ENCODE results near the gene NUP43. TPM values are rescaled to one million over a fixed set of nuclear protein-coding genes. Genes with fewer than 3 reads are reported as not detected.

Gene NUP43
- total and polyA plus RNA-seq, 2 of the 13 experiments (the other 11 are each of a cell fraction or from before 2014, with no cell fraction given): 38.9 to 85.1 TPM

DNA sequence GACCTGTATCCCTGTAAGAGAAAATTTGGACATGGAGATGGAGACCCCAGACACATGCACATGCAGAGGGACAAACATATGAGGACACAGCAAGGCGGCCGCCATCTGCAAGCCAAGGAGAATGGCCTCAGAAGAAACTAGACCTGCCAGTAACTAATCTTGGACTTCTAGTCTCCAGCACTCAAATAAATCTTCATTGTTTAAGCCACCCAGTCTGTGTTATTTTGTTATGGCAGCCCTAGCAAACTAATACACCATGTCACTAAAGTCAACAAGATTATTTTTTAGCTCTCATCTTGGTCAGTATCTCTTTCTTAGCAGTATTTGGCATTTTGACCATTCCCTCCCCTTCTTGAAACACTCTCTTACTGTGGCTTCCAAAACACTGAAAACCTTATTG, 55.1 kb downstream of the NUP43 start:
- CTCF ChIA-PET (ENCODE audit: low intra/inter-chr PET ratio, low total read pairs): no interaction called here
- POLR2A ChIA-PET: no interaction called here
- Histone ChIP-seq H3K4me2 (ENCODE audit: low read depth, low read length) (no peak overlapping the region), H4K20me1 (ENCODE audit: insufficient read depth, low read length) (no peaks in the 10 kb centered on the region), H2AFZ (ENCODE audit: low read length) (no peak overlapping the region), H3K9me3 (ENCODE audit: low read length) (no peaks in the 10 kb centered on the region), H3K36me3 (replicated peaks in 1 of 2; ENCODE audit: control insufficient read depth in 1 of 2, insufficient read depth in 2 of 2, low read length in 2 of 2) (peaks cover 17 to 64% of the 10 kb centered on the region in 2 experiments), H3K27ac (ENCODE audit: extremely low read length, insufficient read depth, low read length) (no peak overlapping the region), H3K4me3 (replicated peaks in 1 of 3; ENCODE audit: insufficient read depth in 1 of 3, low read depth in 2 of 3, low read length in 3 of 3) (no peak overlapping the region), H3K79me2 (ENCODE audit: insufficient read depth, low read length) (peaks cover 3% of the 10 kb centered on the region), H3K9ac (ENCODE audit: insufficient read depth, low read depth, low read length) (no peak overlapping the region), H3K27me3 (ENCODE audit: control insufficient read depth in 1 of 2, insufficient read depth in 2 of 2, low read length in 2 of 2) (no peaks in the 10 kb centered on the region), H3K4me1 (ENCODE audit: insufficient read depth, low read length) (no peaks in the 10 kb centered on the region)
- DNase-seq (ENCODE audit: low spot score) (no peak), FAIRE-seq (no peak), ATAC-seq (no peak)
- intact Hi-C loops (cut with micrococcal nuclease; ENCODE audit: unreplicated experiment) (no loop called here), in situ Hi-C loops (cut with HindIII; ENCODE audit: extremely low pct_ligation_motif_present, low pct_unique_long_range_greater_than_20kb) (no loop called here)
- no TSS peak for BruUV-seq (replicated peaks)
- 95% methylated on average over 2 of the region's 2 CpGs for WGBS (ENCODE audit: low lambda C conversion rate)
- TF ChIP-seq ZBTB7B (CRISPR knock-in tag; IDR thresholded peaks at IDR 0.05) (no peak), RBM22 (optimal IDR thresholded peaks at IDR 0.05; ENCODE audit: low read length) (peak; percentile 57), ZFP41 (CRISPR knock-in tag; IDR thresholded peaks at IDR 0.05; ENCODE audit: borderline replicate concordance) (no peak), ISL2 (CRISPR knock-in tag; IDR thresholded peaks at IDR 0.05) (no peak), ZNF12 (CRISPR knock-in tag; IDR thresholded peaks at IDR 0.05) (peak; percentile 82; the same call in 1 of the 2 replicates)

GRCh38 chr6:149686230-149686629, 60.1 kb downstream of the NUP43 start:
- DNase-seq (ENCODE audit: low spot score): no peak
- Histone ChIP-seq H3K27me3 (ENCODE audit: control insufficient read depth in 1 of 2, insufficient read depth in 2 of 2, low read length in 2 of 2) (no peaks in the 10 kb centered on the region), H3K4me2 (ENCODE audit: low read depth, low read length) (no peak overlapping the region), H3K4me1 (ENCODE audit: insufficient read depth, low read length) (no peaks in the 10 kb centered on the region), H3K27ac (ENCODE audit: extremely low read length, insufficient read depth, low read length) (no peak overlapping the region), H4K20me1 (ENCODE audit: insufficient read depth, low read length) (no peaks in the 10 kb centered on the region), H3K36me3 (replicated peaks in 1 of 2; ENCODE audit: control insufficient read depth in 1 of 2, insufficient read depth in 2 of 2, low read length in 2 of 2) (peaks cover 17 to 49% of the 10 kb centered on the region in 2 experiments), H2AFZ (ENCODE audit: low read length) (no peak overlapping the region), H3K79me2 (ENCODE audit: insufficient read depth, low read length) (peaks cover 6% of the 10 kb centered on the region), H3K9ac (ENCODE audit: insufficient read depth, low read depth, low read length) (no peak overlapping the region), H3K9me3 (ENCODE audit: low read length) (no peaks in the 10 kb centered on the region), H3K4me3 (replicated peaks in 1 of 3; ENCODE audit: insufficient read depth in 1 of 3, low read depth in 2 of 3, low read length in 3 of 3) (no peak overlapping the region)
- CTCF ChIA-PET (ENCODE audit: low intra/inter-chr PET ratio, low total read pairs): no interaction called here
- in situ Hi-C loops (cut with HindIII; ENCODE audit: extremely low pct_ligation_motif_present, low pct_unique_long_range_greater_than_20kb) (no loop called here), intact Hi-C loops (cut with micrococcal nuclease; ENCODE audit: unreplicated experiment) (no loop called here)
- POLR2A ChIA-PET: no interaction called here
- no TSS peak for BruUV-seq (replicated peaks)
- no peak for FAIRE-seq
- 95% methylated on average over 7 of the region's 7 CpGs for WGBS (ENCODE audit: low lambda C conversion rate)
- no peak for ATAC-seq
- TF ChIP-seq SRSF4 (IDR thresholded peaks at IDR 0.05; ENCODE audit: low read depth, low read length, poor library complexity, severe bottlenecking) (no peak), ZNF777 (CRISPR knock-in tag; IDR thresholded peaks at IDR 0.05) (no peak), NONO (IDR thresholded peaks at IDR 0.05) (no peak), NONO (CRISPR knock-in tag; conservative IDR thresholded peaks at IDR 0.05) (no peak), ARNTL (CRISPR knock-in tag; IDR thresholded peaks at IDR 0.05) (no peak), ELF3 (CRISPR knock-in tag; IDR thresholded peaks at IDR 0.05) (no peak), ZNF354B (CRISPR knock-in tag; IDR thresholded peaks at IDR 0.05) (no peak), HOMEZ (CRISPR knock-in tag; IDR thresholded peaks at IDR 0.05; ENCODE audit: low read depth) (no peak)

Data from HepG2 (cell line).